OCI-LY3 (cell line): Measurements from ENCODE around the gene CRB1.

ENCODE experiments used
- H2AFZ ChIP-seq: fragments of 200-600, 300-600 bp; shearing (Covaris generic); 2 replicates; pipeline ENCODE4 v1.6.0; 2014; ENCODE audit warnings: antibody characterized with exemption, low read depth, low read length
- H3K27ac ChIP-seq: fragments of 200-600, 300-600 bp; sonication (generic); 2 replicates; pipeline ENCODE4 v1.5.1; 2014; ENCODE audit warnings: mild to moderate bottlenecking, low read length, moderate library complexity, mixed read lengths
- H3K27me3 ChIP-seq: fragments of 200-600, 300-600 bp; sonication (generic); 2 replicates; pipeline ENCODE4 v1.6.1; 2014; ENCODE audit warnings: low read depth, low read length, mixed read lengths
- H3K36me3 ChIP-seq: fragments of 200-600, 300-600 bp; sonication (generic); replicated peaks from 2 replicates; pipeline ENCODE3; 2014; ENCODE audit warnings: low read depth, low read length, mixed read lengths
- H3K4me1 ChIP-seq: fragments of 300-600, 200-600 bp; sonication (generic); 2 replicates; pipeline ENCODE4 v1.6.1; 2014; ENCODE audit warnings: low read length, mixed read lengths
- H3K4me2 ChIP-seq: fragments of 200-600, 300-600 bp; sonication (generic); 2 replicates; pipeline ENCODE4 v1.6.1; 2014; ENCODE audit warnings: low read length, mixed read lengths
- H3K4me3 ChIP-seq: fragments of 300-600, 200-600 bp; sonication (generic); 2 replicates; pipeline ENCODE4 v1.5.1; 2014; ENCODE audit warnings: antibody characterized with exemption, mild to moderate bottlenecking, low read length, moderate library complexity
- H3K79me2 ChIP-seq: fragments of 300-600, 200-600 bp; shearing (Covaris generic); 2 replicates; pipeline ENCODE4 v1.6.1; 2014; ENCODE audit warnings: mild to moderate bottlenecking, low read length, mixed read lengths
- H3K9ac ChIP-seq: fragments of 300-600, 200-600 bp; shearing (Covaris generic); 2 replicates; pipeline ENCODE4 v1.6.0; 2014; ENCODE audit warnings: mild to moderate bottlenecking, low read length, moderate library complexity
- H3K9me3 ChIP-seq: fragments of 200-600, 300-600 bp; shearing (Covaris generic); 2 replicates; pipeline ENCODE4 v1.6.1; 2014; ENCODE audit warnings: low read length, mixed read lengths; ENCODE audit not compliant: insufficient read depth
- H4K20me1 ChIP-seq: fragments of 200-600, 300-600 bp; sonication (generic); 2 replicates; pipeline ENCODE4 v1.6.1; 2016; ENCODE audit warnings: low read length, mixed read lengths; ENCODE audit not compliant: insufficient read depth
- EZH2phosphoT487 ChIP-seq: fragments of 200-600 bp; shearing (Covaris generic); IDR thresholded peaks from 2 replicates; pipeline ENCODE4 v1.6.1; 2018; ENCODE audit warnings: antibody characterized with exemption, mixed run types, low read depth
- TF ChIP-seq, protein P1 (sequence below): fragments of 200-600, 300-600 bp; sonication (generic); IDR thresholded peaks from 2 replicates; pipeline ENCODE4 v1.5.1; 2014; ENCODE audit warnings: antibody characterized with exemption, low read length, low read depth

Gene CRB1

DNA sequence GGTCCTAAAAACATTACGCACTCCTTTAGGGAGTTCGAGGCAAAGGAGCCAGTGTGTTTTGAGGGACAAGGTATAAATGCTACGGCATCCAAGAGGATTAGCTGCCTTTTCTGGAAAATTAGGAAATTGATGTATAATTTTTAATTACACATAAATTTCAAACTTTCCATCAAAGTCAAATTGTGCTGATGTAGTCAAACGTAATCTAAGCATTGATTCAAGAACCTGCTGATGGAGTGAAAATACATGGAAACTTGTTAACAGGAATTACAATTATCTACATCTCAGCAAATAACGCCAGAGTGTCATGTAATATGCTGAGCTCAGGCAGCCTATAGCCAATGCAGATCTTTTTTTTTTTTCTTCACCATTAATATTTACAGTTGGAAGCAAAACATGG, 194.5 kb downstream of the CRB1 start:
- no peak overlapping the region for H3K27ac ChIP-seq
- H3K4me2 ChIP-seq = no peak overlapping the region
- TF ChIP-seq, protein P1, sequence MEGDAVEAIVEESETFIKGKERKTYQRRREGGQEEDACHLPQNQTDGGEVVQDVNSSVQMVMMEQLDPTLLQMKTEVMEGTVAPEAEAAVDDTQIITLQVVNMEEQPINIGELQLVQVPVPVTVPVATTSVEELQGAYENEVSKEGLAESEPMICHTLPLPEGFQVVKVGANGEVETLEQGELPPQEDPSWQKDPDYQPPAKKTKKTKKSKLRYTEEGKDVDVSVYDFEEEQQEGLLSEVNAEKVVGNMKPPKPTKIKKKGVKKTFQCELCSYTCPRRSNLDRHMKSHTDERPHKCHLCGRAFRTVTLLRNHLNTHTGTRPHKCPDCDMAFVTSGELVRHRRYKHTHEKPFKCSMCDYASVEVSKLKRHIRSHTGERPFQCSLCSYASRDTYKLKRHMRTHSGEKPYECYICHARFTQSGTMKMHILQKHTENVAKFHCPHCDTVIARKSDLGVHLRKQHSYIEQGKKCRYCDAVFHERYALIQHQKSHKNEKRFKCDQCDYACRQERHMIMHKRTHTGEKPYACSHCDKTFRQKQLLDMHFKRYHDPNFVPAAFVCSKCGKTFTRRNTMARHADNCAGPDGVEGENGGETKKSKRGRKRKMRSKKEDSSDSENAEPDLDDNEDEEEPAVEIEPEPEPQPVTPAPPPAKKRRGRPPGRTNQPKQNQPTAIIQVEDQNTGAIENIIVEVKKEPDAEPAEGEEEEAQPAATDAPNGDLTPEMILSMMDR = no peak
- TF ChIP-seq EZH2phosphoT487 = no peak

DNA sequence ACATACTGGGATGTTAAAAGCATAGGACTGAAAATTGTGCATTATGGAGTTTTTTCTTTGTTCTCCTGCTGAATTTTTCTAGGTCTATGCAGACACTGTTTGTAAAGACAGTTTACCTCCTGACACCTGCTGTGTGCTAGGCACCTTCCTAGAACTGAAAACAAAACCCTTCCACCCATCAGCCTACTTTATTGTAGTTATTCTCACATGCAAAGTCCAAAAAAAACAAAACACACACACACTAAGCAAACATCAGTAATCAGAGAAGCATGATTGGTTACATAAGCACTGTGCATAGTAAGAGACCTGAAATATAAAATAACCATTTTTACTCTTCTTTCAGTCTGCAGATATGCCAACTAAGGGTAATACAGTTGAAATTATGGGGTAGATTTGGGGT, 195.1 kb downstream of the CRB1 start:
- TF ChIP-seq, protein P1 = no peak
- TF ChIP-seq EZH2phosphoT487 = no peak
- Histone ChIP-seq H3K4me2 (no peak overlapping the region), H3K4me3 (no peak overlapping the region), H3K27ac (no peak overlapping the region), H3K9me3 (no peaks in the 10 kb centered on the region), H3K27me3 (no peaks in the 10 kb centered on the region), H3K36me3 (no peaks in the 10 kb centered on the region), H3K9ac (no peak overlapping the region), H3K79me2 (no peaks in the 10 kb centered on the region), H2AFZ (no peak overlapping the region), H4K20me1 (no peaks in the 10 kb centered on the region), H3K4me1 (no peaks in the 10 kb centered on the region)

More for the DNA sequence above, 194.5 kb downstream of the CRB1 start:
- no peak overlapping the region for H2AFZ ChIP-seq
- no peak overlapping the region for H3K9ac ChIP-seq
- no peaks in the 10 kb centered on the region for H3K36me3 ChIP-seq
- no peaks in the 10 kb centered on the region for H3K4me1 ChIP-seq
- H3K79me2 ChIP-seq = no peaks in the 10 kb centered on the region
- no peaks in the 10 kb centered on the region for H4K20me1 ChIP-seq
- H3K4me3 ChIP-seq = no peak overlapping the region
- no peaks in the 10 kb centered on the region for H3K9me3 ChIP-seq
- H3K27me3 ChIP-seq = no peaks in the 10 kb centered on the region

DNA sequence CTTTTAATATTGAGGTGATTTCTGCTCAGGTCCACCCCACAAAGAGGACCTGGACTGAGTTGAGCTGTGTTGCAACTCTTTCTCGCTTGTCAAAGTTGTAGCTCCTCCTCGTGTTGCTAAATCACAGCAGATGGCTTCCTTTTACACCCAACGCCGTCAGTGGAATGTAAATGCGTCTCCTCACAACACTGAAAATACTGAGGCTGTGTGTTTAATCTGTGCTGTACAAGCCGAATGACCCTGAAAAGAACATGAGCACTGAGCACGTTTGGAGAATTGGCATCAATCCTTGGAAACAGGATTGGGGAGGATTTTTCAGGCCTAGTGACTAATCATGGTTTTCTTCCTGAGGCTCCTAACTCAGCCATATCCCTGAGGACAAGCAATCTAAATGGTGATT, 196.0 kb downstream of the CRB1 start:
- no peaks in the 10 kb centered on the region for H3K79me2 ChIP-seq
- H3K4me2 ChIP-seq = no peak overlapping the region
- no peaks in the 10 kb centered on the region for H3K27me3 ChIP-seq
- no peak overlapping the region for H3K9ac ChIP-seq
- H2AFZ ChIP-seq = no peak overlapping the region
- no peaks in the 10 kb centered on the region for H3K36me3 ChIP-seq
- no peaks in the 10 kb centered on the region for H3K4me1 ChIP-seq
- no peaks in the 10 kb centered on the region for H4K20me1 ChIP-seq
- H3K9me3 ChIP-seq = no peaks in the 10 kb centered on the region
- no peak overlapping the region for H3K27ac ChIP-seq
- TF ChIP-seq, protein P1 = no peak
- TF ChIP-seq EZH2phosphoT487 = no peak
- H3K4me3 ChIP-seq = no peak overlapping the region

DNA sequence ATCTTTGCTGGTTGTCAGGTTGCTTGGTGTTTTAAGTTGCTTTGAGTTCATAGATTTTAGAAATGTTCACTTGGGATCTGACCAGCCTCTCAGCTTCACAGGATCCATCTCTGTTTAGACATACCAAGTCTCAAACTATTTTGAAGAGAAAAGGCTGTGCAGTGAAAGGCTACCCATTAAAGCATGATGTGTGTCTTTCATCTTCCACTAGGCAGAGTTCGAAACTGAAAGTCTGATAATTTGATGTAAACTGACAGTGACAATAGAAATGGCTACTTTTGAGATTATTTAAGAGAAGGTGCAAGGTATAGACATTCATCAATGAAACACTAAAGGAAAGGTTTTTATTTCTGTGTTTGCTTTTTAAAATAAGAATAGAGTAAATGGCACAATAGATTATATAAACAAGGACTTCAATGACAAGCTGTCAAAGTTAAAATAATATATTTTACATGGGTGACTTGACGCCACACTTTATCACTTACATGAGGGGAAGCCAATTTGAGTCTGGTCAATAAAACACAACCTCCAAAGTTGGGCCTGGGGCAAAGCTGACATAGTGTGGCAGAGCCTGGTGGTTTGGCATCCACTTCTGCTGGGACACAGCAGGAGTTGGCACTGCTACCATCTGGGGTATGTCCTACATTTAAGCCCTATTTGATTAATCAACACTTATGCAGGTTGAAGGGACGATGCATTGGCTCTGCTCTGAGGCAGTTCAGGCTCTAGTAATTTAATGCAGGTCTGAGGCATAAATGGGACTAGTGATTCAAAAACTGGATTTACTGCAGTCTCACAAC, 197.7 kb downstream of the CRB1 start:
- Histone ChIP-seq H3K27me3 (no peaks in the 10 kb centered on the region), H4K20me1 (no peaks in the 10 kb centered on the region), H3K9ac (no peak overlapping the region), H3K4me2 (no peak overlapping the region), H3K79me2 (no peaks in the 10 kb centered on the region), H3K27ac (no peak overlapping the region), H3K9me3 (no peaks in the 10 kb centered on the region), H2AFZ (no peak overlapping the region), H3K4me3 (no peak overlapping the region), H3K36me3 (no peaks in the 10 kb centered on the region), H3K4me1 (no peaks in the 10 kb centered on the region)
- TF ChIP-seq, protein P1 = no peak
- TF ChIP-seq EZH2phosphoT487 = no peak
